ENCODE measurements around the gene GNPAT. TPM values are rescaled to one million over a fixed set of nuclear protein-coding genes. Genes with fewer than 3 reads are reported as not detected.

The GNPAT gene
- total RNA-seq, 1 donor from 2014 or later: 75.3 TPM

- no peak for DNase-seq
These were observed 76.4 kb downstream of the GNPAT start for GRCh38 chr1:231317306-231318014.

GRCh38 chr1:231318015-231318355, 77.0 kb downstream of the GNPAT start:
- DNase-seq: no peak

- DNase-seq: no peak
These were observed 77.6 kb downstream of the GNPAT start for GRCh38 chr1:231318568-231318967.

- no peak for DNase-seq
These were observed 78.1 kb downstream of the GNPAT start for GRCh38 chr1:231319080-231319479.

- DNase-seq: no peak
These were observed 82.0 kb downstream of the GNPAT start for GRCh38 chr1:231322880-231323530.

GRCh38 chr1:231324660-231325059, 83.6 kb downstream of the GNPAT start:
- DNase-seq: no peak

GRCh38 chr1:231326248-231326647, 85.2 kb downstream of the GNPAT start:
- DNase-seq: peak; percentile 3

Small RNA genes within 50 kb of the gene (small RNA-seq; reads per million reads assigned to genes)
- not detected for gene RNA5SP80 (ENCODE audit: low replicate concordance)

Other genes with a start within 250 kb of the GNPAT start
- gene FAM89A, start 201.0 kb upstream of the GNPAT start, total RNA-seq: 2.1 TPM
- gene TRIM67, start 79.2 kb upstream of the GNPAT start, total RNA-seq: 0.10 TPM
- 21.7 TPM for gene EXOC8, start 96.6 kb downstream of the GNPAT start, total RNA-seq
- 10.9 TPM for gene SPRTN, start 97.1 kb downstream of the GNPAT start, total RNA-seq
- 91.9 TPM for gene EGLN1, start 181.1 kb downstream of the GNPAT start, total RNA-seq

All from tongue (tissue), 3 donors.